Esophagus muscularis mucosa (tissue), 4 donors: ENCODE data around the gene MYH14. TPM values are rescaled to one million over a fixed set of nuclear protein-coding genes. Genes with fewer than 3 reads are reported as not detected.

Source experiments
- DNase-seq: peaks from one replicate; pipeline ENCODE4 v3.0.0-alpha.2; 2017; ENCODE audit errors: extremely low spot score
- H3K27ac ChIP-seq, 4 donors: fragments of 200-600 bp; sonication (generic); replicated peaks in 1 of 4; 1 replicate in 3 of 4; 2 replicates in 1 of 4; pipeline ENCODE4 v1.5.1; 2016 to 2019; ENCODE audit warnings: mild to moderate bottlenecking in 1 of 4
- H3K27me3 ChIP-seq, 4 donors: fragments of 200-600 bp; sonication (generic); one replicate each; pipeline versions ENCODE4 v1.5.1 to v1.6.0; 2016 to 2019
- H3K36me3 ChIP-seq, 4 donors: fragments of 200-600 bp; sonication (generic); one replicate each; pipeline ENCODE4 v1.5.1; 2016 to 2019
- H3K4me1 ChIP-seq, 4 donors: fragments of 200-600 bp; sonication (generic); one replicate each; pipeline ENCODE4 v1.5.1; 2016 to 2019
- H3K4me3 ChIP-seq, 4 donors: fragments of 200-600 bp; sonication (generic); 1 replicate in 2 of 4; 2 replicates in 2 of 4; pipeline ENCODE4 v1.5.1; 2016 to 2019; ENCODE audit warnings: mild to moderate bottlenecking in 4 of 4, moderate library complexity in 1 of 4
- H3K9me3 ChIP-seq, 4 donors: fragments of 200-600 bp; sonication (generic); 1 replicate in 3 of 4; 2 replicates in 1 of 4; pipeline ENCODE4 v1.5.1; 2016 to 2019
- CTCF ChIP-seq, 3 experiments: fragments of 200-600 bp in 2 of 3; fragments of 450-650 bp in 1 of 3; sonication (generic) in 2 of 3; IDR thresholded peaks; one replicate each; pipeline ENCODE4 v1.5.1; 2017 to 2019; ENCODE audit warnings: antibody characterized with exemption in 3 of 3, mild to moderate bottlenecking in 2 of 3, moderate library complexity in 1 of 3
- EP300 ChIP-seq: sonication (generic); formaldehyde crosslinking; IDR thresholded peaks from one replicate; pipeline ENCODE4 v1.6.1; 2017; ENCODE audit warnings: antibody characterized with exemption
- POLR2A ChIP-seq: fragments of 450-650 bp; IDR thresholded peaks from one replicate; pipeline ENCODE4 v1.6.1; 2017; ENCODE audit warnings: antibody characterized with exemption, moderate library complexity, mild to moderate bottlenecking, low read depth
- POLR2AphosphoS5 ChIP-seq, 2 donors: sonication (generic); formaldehyde crosslinking; IDR thresholded peaks; one replicate each; pipeline ENCODE4 v1.6.1; 2017; ENCODE audit warnings: antibody characterized with exemption in 2 of 2
- WGBS: methylation state at CpG from one replicate; pipeline ENCODE4 v1.1.5; 2018; 5-methylcytosine and 5-hydroxymethylcytosine counted together
- intact Hi-C: fragments of 100-400 bp; cut with DNase I; formaldehyde crosslinking; loops from one replicate; pipeline ENCODE4 v1.15.1; 2023
- total RNA-seq, 4 donors: library from RNA; depleted of rRNA; stranded (reverse); fragments of >200 nt; gene quantifications; one replicate each; pipeline versions ENCODE4 v1.1.0 to v1.2.1, GENCODE V29; 2016

Gene MYH14
- total RNA-seq, 4 donors from 2014 or later: 2.5 to 10.1 (median 5.3) TPM

DNA sequence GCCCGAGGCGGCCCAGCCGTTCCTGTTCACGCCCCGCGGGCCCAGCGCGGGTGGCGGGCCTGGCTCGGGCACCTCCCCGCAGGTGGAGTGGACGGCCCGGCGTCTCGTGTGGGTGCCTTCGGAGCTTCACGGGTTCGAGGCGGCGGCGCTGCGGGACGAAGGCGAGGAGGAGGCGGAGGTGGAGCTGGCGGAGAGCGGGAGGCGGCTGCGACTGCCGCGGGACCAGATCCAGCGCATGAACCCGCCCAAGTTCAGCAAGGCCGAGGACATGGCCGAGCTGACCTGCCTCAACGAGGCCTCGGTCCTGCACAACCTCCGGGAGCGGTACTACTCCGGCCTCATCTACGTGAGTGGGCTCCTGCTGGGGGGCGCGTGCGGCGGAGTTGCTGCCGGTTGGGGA lies 7.0 kb downstream of the MYH14 start:
- intact Hi-C loops: no loop called here
- WGBS: 95% methylated on average over 46 of the region's 46 CpGs
- Histone ChIP-seq H3K9me3 (peaks cover 0 to 5% (median 2%) of the 10 kb centered on the region in 4 donors), H3K27ac (no peak overlapping the region), H3K4me3 (no peak overlapping the region), H3K4me1 (peaks cover under 1 to 5% (median 3%) of the 10 kb centered on the region in 4 donors), H3K27me3 (peaks cover 0 to 26% (median 2%) of the 10 kb centered on the region in 4 donors), H3K36me3 (peaks cover 0 to 8% (median 6%) of the 10 kb centered on the region in 4 donors)
- DNase-seq: no peak
- no peak for TF ChIP-seq CTCF (IDR thresholded peaks at IDR 0.05)
- TF ChIP-seq POLR2AphosphoS5 (IDR thresholded peaks at IDR 0.05): no peak
- TF ChIP-seq EP300: no peak
- TF ChIP-seq POLR2A: no peak

DNA sequence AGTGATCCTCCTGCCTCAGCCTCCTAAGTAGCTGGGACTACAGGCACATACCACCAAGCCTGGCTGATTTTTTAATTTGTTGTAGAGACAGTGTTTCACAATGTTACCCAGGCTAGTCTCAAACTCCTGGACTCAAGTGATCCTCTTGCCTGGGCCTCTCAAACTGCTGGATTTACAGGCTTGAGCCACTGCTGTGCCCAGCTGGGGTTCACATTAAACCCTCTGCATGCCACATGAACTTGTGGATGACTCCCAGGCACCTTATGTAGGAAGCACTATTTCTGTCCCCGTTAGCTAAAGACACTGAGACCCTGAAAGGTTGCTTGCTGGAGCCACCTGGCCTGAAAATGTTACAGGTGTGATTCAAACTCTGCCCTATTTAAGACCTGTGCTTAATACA lies 10.5 kb downstream of the MYH14 start:
- TF ChIP-seq EP300 (no peak), POLR2A (no peak), CTCF (IDR thresholded peaks at IDR 0.05) (no peak), POLR2AphosphoS5 (IDR thresholded peaks at IDR 0.05) (no peak)
- intact Hi-C loops: no loop called here
- Histone ChIP-seq H3K4me1 (no peaks in the 10 kb centered on the region), H3K36me3 (peaks cover 0 to 13% (median 7%) of the 10 kb centered on the region in 4 donors), H3K27me3 (peaks cover 0 to 15% (median 0%) of the 10 kb centered on the region in 4 donors), H3K4me3 (no peak overlapping the region), H3K27ac (no peak overlapping the region), H3K9me3 (peaks cover 0 to 5% (median 2%) of the 10 kb centered on the region in 4 donors)
- DNase-seq: no peak
- WGBS: 82% methylated on average over 1 of the region's 1 CpG

- Histone ChIP-seq H3K36me3 (peaks cover 0 to 13% (median 9%) of the 10 kb centered on the region in 4 donors), H3K4me1 (no peaks in the 10 kb centered on the region), H3K4me3 (no peak overlapping the region), H3K9me3 (peaks cover 0 to 5% (median 2%) of the 10 kb centered on the region in 4 donors), H3K27ac (no peak overlapping the region), H3K27me3 (peaks cover 0 to 15% (median 0%) of the 10 kb centered on the region in 4 donors)
- DNase-seq: no peak
- WGBS: 55% methylated on average over 5 of the region's 25 CpGs
- intact Hi-C loops: no loop called here
- TF ChIP-seq CTCF (IDR thresholded peaks at IDR 0.05) (no peak), POLR2A (no peak), POLR2AphosphoS5 (IDR thresholded peaks at IDR 0.05) (no peak), EP300 (no peak)
Observed at GRCh38 chr19:50214699-50215543, 11.5 kb downstream of the MYH14 start.

GRCh38 chr19:50215820-50216219 lies 12.4 kb downstream of the MYH14 start:
- Histone ChIP-seq H3K27ac (no peak overlapping the region), H3K9me3 (peaks cover 0 to 5% (median 2%) of the 10 kb centered on the region in 4 donors), H3K4me3 (no peak overlapping the region), H3K36me3 (peaks cover 0 to 13% (median 7%) of the 10 kb centered on the region in 4 donors), H3K4me1 (no peaks in the 10 kb centered on the region), H3K27me3 (peaks cover 0 to 19% (median 0%) of the 10 kb centered on the region in 4 donors)
- 91% methylated on average over 2 of the region's 3 CpGs for WGBS
- intact Hi-C loops: no loop called here
- TF ChIP-seq CTCF (IDR thresholded peaks at IDR 0.05) (no peak), POLR2AphosphoS5 (IDR thresholded peaks at IDR 0.05) (no peak), POLR2A (no peak), EP300 (no peak)
- no peak for DNase-seq
